Neural progenitor cell (in vitro differentiated cells): ENCODE results near the gene CENPX. TPM values are rescaled to one million over a fixed set of nuclear protein-coding genes. Genes with fewer than 3 reads are reported as not detected.

Experiments used
- DNase-seq: peaks from one replicate; pipeline ENCODE4 v3.0.0-alpha.2; 2016; ENCODE audit warnings: low spot score
- H2AFZ ChIP-seq: fragments of 200-600 bp; sonication (generic); replicated peaks from 2 replicates; pipeline ENCODE4 v1.6.1; 2016; ENCODE audit warnings: antibody characterized with exemption
- H3F3A ChIP-seq: fragments of 200-600 bp; sonication (generic); 2 replicates; pipeline ENCODE4 v1.6.1; 2016; ENCODE audit warnings: antibody characterized with exemption, low read depth
- H3K27ac ChIP-seq: fragments of 200-600 bp; sonication (generic); 2 replicates; pipeline ENCODE4 v1.5.1; 2016; ENCODE audit warnings: mild to moderate bottlenecking
- H3K27me3 ChIP-seq: fragments of 200-600 bp; sonication (generic); 2 replicates; pipeline ENCODE4 v1.6.1; 2016; ENCODE audit warnings: mild to moderate bottlenecking, moderate library complexity
- H3K36me3 ChIP-seq: fragments of 200-600 bp; sonication (generic); 2 replicates; pipeline ENCODE4 v1.5.1; 2016
- H3K4me1 ChIP-seq: fragments of 200-600 bp; sonication (generic); 2 replicates; pipeline ENCODE4 v1.6.1; 2016; ENCODE audit warnings: mixed run types
- H3K4me2 ChIP-seq: fragments of 200-600 bp; sonication (generic); 2 replicates; pipeline ENCODE4 v1.6.1; 2016
- H3K4me3 ChIP-seq: fragments of 200-600 bp; sonication (generic); 2 replicates; pipeline ENCODE4 v1.5.1; 2016
- H3K79me2 ChIP-seq: fragments of 200-600 bp; sonication (generic); 2 replicates; pipeline ENCODE4 v1.6.1; 2016; ENCODE audit warnings: low read depth
- H3K9ac ChIP-seq: fragments of 200-600 bp; sonication (generic); 2 replicates; pipeline ENCODE4 v1.6.1; 2016
- H3K9me3 ChIP-seq: fragments of 200-600 bp; sonication (generic); 2 replicates; pipeline ENCODE4 v1.5.1; 2016; ENCODE audit warnings: low read depth
- H4K20me1 ChIP-seq: fragments of 200-600 bp; sonication (generic); 2 replicates; pipeline ENCODE4 v1.6.1; 2016; ENCODE audit warnings: low read depth
- H3K27ac Mint-ChIP-seq: 3 replicates; pipeline ENCODE4 v1.8.0; 2021; ENCODE audit warnings: mixed read lengths
- H3K27me3 Mint-ChIP-seq: 2 replicates; pipeline ENCODE4 v1.8.0; 2022; ENCODE audit warnings: low read depth, mild to moderate bottlenecking, inconsistent platforms, moderate library complexity, mixed read lengths; ENCODE audit not compliant: insufficient read depth
- H3K36me3 Mint-ChIP-seq: 3 replicates; pipeline ENCODE4 v1.8.0; 2021; ENCODE audit warnings: mixed read lengths
- H3K4me1 Mint-ChIP-seq: 3 replicates; pipeline ENCODE4 v1.8.0; 2021; ENCODE audit warnings: mixed read lengths
- H3K4me3 Mint-ChIP-seq: 3 replicates; pipeline ENCODE4 v1.8.0; 2021; ENCODE audit warnings: mild to moderate bottlenecking, moderate library complexity, mixed read lengths
- H3K9me3 Mint-ChIP-seq: 3 replicates; pipeline ENCODE4 v1.8.0; 2020; ENCODE audit warnings: mixed read lengths
- CTCF ChIP-seq: fragments of 200-600 bp; sonication (generic); IDR thresholded peaks from 2 replicates; pipeline ENCODE4 v1.5.1; 2017; ENCODE audit warnings: antibody characterized with exemption, mild to moderate bottlenecking
- EZH2 ChIP-seq: fragments of 200-600 bp; sonication (generic); IDR thresholded peaks from 2 replicates; pipeline ENCODE4 v1.6.1; 2017; ENCODE audit warnings: antibody characterized with exemption, mild to moderate bottlenecking, moderate library complexity
- EZH2phosphoT487 ChIP-seq: fragments of 200-600 bp; sonication (generic); IDR thresholded peaks from 2 replicates; pipeline ENCODE4 v1.6.1; 2017; ENCODE audit warnings: antibody characterized with exemption
- total RNA-seq: library from RNA; depleted of rRNA; stranded (reverse); fragments of >200 nt; gene quantifications from 2 replicates; pipeline ENCODE4 v1.2.3, GENCODE V29; 2015; ENCODE audit warnings: low replicate concordance

Gene CENPX
- total RNA-seq, 1 donor from 2014 or later: 53.0 TPM

- Histone ChIP-seq H4K20me1 (peaks cover 18% of the 10 kb centered on the region), H3K27ac (no peak overlapping the region), H3K4me3 (no peak overlapping the region), H3K4me1 (peaks cover 7% of the 10 kb centered on the region), H3K79me2 (peaks cover 14% of the 10 kb centered on the region), H3K9me3 (no peaks in the 10 kb centered on the region), H3K9ac (no peak overlapping the region), H3K36me3 (no peaks in the 10 kb centered on the region), H3K4me2 (no peak overlapping the region), H3F3A (peaks cover 3% of the 10 kb centered on the region), H3K27me3 (no peaks in the 10 kb centered on the region), H2AFZ (no peak overlapping the region)
- Mint-ChIP-seq H3K27ac (no peak overlapping the region), H3K27me3 (peaks cover 4% of the 10 kb centered on the region), H3K4me3 (peak overlapping the region; percentile 85), H3K9me3 (no peaks in the 10 kb centered on the region), H3K36me3 (no peaks in the 10 kb centered on the region), H3K4me1 (peaks cover 4% of the 10 kb centered on the region)
- no peak for DNase-seq
- TF ChIP-seq EZH2: no peak
- TF ChIP-seq EZH2phosphoT487: no peak
- TF ChIP-seq CTCF: no peak
Measured at GRCh38 chr17:82053556-82054263, 31.0 kb upstream of the CENPX start.

- Histone ChIP-seq H3K9ac (no peak overlapping the region), H3K4me1 (peaks cover 7% of the 10 kb centered on the region), H3K4me3 (peak overlapping the region; percentile 98), H4K20me1 (peaks cover 18% of the 10 kb centered on the region), H3K27me3 (no peaks in the 10 kb centered on the region), H3K27ac (no peak overlapping the region), H3K36me3 (no peaks in the 10 kb centered on the region), H3K4me2 (peak overlapping the region; percentile 100), H3K79me2 (peaks cover 14% of the 10 kb centered on the region), H2AFZ (no peak overlapping the region), H3F3A (peaks cover 3% of the 10 kb centered on the region), H3K9me3 (no peaks in the 10 kb centered on the region)
- Mint-ChIP-seq H3K9me3 (no peaks in the 10 kb centered on the region), H3K27ac (no peak overlapping the region), H3K4me3 (peak overlapping the region; percentile 85), H3K4me1 (peaks cover 4% of the 10 kb centered on the region), H3K27me3 (peaks cover 4% of the 10 kb centered on the region), H3K36me3 (no peaks in the 10 kb centered on the region)
- DNase-seq: no peak
- no peak for TF ChIP-seq EZH2phosphoT487
- no peak for TF ChIP-seq CTCF
- TF ChIP-seq EZH2: no peak
Measured at GRCh38 chr17:82053130-82053529, 30.5 kb upstream of the CENPX start.

- Histone ChIP-seq H3K79me2 (peaks cover 14% of the 10 kb centered on the region), H3K4me1 (peaks cover 7% of the 10 kb centered on the region), H3F3A (peaks cover 3% of the 10 kb centered on the region), H4K20me1 (peaks cover 18% of the 10 kb centered on the region), H3K4me2 (peak overlapping the region; percentile 100), H3K9ac (peak overlapping the region; percentile 82), H3K4me3 (peak overlapping the region; percentile 98), H2AFZ (no peak overlapping the region), H3K27ac (no peak overlapping the region), H3K36me3 (no peaks in the 10 kb centered on the region), H3K27me3 (no peaks in the 10 kb centered on the region), H3K9me3 (no peaks in the 10 kb centered on the region)
- no peak for DNase-seq
- Mint-ChIP-seq H3K27ac (no peak overlapping the region), H3K4me3 (peak overlapping the region; percentile 85), H3K9me3 (no peaks in the 10 kb centered on the region), H3K36me3 (peaks cover 1% of the 10 kb centered on the region), H3K4me1 (peaks cover 6% of the 10 kb centered on the region), H3K27me3 (peaks cover 4% of the 10 kb centered on the region)
- TF ChIP-seq EZH2 (no peak), EZH2phosphoT487 (no peak), CTCF (no peak)
Measured at GRCh38 chr17:82052638-82053059, 30.0 kb upstream of the CENPX start.
